T47D (cell line): ENCODE data around the gene RRBP1.

ENCODE experiments used
- DNase-seq, 2 experiments: peaks; one replicate each; pipeline versions ENCODE4 v3.0.0 to v3.0.0-alpha.2; 2011 to 2012; ENCODE audit warnings: low read depth in 1 of 2, low spot score in 1 of 2
- JUND ChIP-seq: IDR thresholded peaks from 2 replicates; pipeline ENCODE4 v1.6.1; 2012; ENCODE audit warnings: low read depth
- in situ Hi-C: cut with HindIII; loops from 2 replicates; pipeline ENCODE4 v1.10.0; 2016; ENCODE audit warnings: low sequenced_read_pairs, low pct_unique_long_range_greater_than_20kb

The RRBP1 gene

DNA sequence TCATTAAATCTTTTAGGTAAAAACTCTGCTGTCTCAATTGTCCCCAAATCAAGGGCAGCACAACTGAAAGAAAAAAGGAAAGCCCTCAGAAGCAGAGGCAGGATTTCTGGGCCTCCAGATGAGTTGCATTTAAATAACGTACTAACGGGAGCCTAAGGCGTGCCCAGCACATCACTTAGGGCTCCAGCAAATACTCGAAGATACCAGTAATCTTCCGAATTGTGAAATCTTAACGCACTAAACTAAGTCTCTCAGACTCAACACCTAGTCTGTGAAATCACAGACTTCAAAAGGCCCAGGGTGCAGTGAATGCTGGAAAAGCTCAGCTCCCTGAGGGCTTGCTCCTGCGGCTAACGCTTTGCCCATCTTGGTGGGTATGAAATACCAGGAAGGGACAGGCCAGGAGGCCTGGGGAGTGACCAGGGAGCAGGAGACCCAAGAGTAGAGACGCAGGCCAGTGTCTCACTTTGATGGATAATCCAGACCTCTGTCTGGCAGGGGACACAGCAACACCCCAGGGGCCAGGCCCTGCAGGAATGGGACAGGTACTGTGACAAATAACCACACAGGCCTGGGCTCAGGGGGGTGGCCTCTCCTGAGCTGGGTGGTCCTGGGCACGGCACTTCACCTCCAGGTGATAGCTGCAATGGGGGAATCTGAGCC, 36.4 kb downstream of the RRBP1 start:
- in situ Hi-C loops = no loop called here
- no peak for TF ChIP-seq JUND

DNA sequence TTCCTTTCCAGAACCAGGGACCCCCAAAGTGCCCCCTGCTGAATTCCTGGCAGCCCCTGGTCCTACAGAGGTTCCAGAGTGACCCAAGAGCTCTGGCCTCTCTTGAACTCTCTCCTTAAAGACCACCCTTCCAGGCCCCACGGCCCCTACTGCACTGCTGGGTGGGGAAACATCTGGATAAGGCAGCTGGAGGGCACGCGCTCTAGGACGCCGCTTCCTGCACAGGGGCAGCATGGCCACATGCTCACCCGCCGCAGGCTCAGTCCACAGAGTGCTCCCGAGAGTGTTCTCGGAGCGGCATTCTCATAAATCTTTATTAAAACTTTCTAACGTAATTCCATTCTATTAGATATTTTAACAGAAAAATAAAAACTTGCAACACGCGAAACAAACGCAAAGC, 37.0 kb downstream of the RRBP1 start:
- in situ Hi-C loops = no loop called here
- TF ChIP-seq JUND = no peak
- no peak for DNase-seq

More for the DNA sequence above, 36.4 kb downstream of the RRBP1 start:
- DNase-seq = no peak

DNA sequence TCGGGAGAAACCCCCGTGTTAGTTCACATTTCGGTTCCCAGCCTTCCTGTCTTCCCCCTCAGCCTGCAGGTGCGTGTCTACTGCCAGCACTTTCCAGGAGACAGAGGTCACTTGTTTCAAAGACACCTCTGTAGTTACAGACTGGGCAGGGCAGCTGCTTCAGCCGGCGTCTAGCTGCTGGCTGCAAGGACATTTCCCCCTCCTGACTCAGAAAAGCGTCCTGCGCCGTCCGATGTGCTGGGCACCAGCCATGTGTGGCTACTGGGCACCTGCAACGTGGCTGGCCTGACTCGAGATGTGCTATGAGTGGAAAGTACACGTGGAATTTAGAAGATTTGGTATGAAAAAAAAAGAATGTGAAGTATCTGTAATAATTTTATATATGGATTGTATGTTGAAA, 37.6 kb downstream of the RRBP1 start:
- no peak for DNase-seq
- TF ChIP-seq JUND = no peak
- in situ Hi-C loops = no loop called here

DNA sequence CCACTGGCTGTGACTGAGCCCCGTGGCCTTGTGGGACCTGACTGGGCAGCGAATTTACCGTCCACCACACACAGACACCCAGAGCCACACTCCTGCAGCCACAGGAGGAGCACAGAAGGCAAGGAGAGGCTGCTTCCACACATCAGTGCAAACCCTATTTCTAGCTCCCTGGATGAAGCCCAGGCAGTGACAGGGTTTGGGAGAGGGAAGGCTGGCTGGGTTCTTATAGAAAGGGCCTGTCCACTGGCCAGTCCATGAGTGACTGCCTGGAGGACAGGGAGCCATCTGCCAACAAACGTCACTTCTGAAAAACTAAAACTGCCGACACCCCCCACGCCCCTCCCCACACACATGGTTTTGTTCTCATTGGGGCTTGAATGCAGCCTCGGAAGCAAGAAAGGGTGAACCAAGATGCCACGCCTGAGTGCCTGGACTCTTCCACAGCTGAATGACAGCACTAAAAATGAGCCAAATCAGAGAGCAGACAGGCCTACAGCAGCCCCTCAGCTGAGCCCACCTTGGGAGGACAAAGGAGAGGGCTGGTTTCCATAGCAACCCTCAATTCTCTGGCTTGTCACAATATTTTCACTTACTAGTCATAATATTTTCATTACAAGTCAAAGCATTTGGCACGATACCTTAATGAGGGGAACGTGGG, 38.4 kb downstream of the RRBP1 start:
- DNase-seq = no peak
- TF ChIP-seq JUND = no peak
- in situ Hi-C loops = no loop called here

DNA sequence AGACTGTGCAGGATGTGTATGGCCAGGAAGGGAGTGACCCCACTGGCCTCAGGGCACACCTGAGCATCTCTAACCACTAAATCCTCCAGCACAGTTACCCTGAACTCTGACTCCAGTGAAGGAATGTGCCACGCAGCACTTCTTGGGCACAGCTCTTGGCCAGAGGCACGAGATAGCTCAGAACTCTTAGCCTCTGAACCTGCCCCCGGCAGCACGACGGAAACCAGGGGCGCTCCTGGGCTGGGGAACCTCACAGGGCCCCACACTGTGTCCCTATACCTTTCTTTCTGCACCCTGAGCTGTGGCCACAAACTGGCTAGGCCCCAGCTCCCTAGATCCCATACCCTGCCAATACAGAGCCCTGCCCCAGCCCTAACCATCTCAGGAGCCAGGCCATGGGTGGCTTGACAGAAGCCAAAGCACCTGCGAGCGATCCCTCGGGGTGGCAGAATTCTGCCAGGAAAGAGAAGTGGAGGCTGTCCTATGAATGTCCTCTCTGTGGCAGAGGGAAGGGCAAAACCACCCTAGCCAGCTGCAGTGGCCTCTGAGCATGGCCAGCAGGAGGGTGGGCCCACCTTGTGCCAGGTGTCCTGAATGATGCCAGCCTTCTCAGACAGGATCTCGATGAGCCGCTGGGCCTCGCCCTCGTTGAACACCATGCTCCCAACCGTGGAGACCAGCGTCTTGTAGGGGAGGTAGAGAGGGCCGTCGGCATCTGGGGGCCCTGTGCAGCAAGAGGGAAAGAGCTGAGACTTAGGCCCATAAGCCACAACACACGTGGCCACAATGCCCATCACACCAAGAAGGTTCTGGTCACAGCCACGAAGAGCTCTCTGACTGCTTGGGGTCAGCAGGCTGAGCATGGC, 39.4 kb downstream of the RRBP1 start:
- in situ Hi-C loops = no loop called here
- no peak for DNase-seq
- no peak for TF ChIP-seq JUND

DNA sequence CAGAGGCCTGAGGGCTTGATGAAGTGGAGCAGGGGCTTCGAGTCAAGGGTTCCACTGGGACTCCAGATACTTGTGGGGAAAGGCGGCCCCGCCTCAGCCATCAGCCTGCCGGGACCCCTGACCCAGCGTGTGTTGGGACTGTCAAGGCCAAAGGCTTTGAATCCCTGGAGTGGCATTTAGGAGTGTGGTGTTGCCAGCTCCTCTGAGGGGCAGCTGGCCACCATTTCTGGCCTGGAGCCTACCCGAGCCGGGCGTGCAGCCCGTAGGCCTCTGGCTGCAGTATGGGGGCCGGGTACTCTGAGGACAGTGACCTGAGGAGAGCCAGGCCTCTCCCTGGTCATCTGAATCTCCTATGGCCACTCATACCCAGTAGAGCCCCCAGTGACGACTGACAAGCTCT, 40.0 kb downstream of the RRBP1 start:
- DNase-seq = no peak
- in situ Hi-C loops = no loop called here
- no peak for TF ChIP-seq JUND

DNA sequence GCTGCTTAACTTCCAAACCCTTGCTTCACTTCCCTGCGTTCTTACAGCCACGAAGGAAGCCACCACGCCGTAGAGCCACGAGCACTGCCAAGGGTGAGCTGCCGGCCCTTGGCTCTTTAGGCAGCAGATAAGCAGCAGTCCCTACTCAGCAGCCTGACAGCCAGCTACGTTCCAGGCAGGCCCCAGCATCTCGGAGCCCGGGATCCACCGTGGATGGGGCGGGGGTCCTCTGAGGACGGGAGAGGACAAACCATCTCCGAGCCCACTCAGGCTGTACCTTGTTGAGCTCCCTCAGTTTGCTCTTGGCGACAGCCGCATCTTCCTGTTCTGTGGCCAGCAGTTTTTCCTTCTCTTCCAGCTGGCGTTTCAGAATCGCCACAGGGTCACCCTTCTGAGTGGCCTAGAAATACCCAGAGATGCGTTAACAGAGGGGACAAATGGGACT, 40.5 kb downstream of the RRBP1 start:
- TF ChIP-seq JUND = no peak
- no peak for DNase-seq
- in situ Hi-C loops = no loop called here

DNA sequence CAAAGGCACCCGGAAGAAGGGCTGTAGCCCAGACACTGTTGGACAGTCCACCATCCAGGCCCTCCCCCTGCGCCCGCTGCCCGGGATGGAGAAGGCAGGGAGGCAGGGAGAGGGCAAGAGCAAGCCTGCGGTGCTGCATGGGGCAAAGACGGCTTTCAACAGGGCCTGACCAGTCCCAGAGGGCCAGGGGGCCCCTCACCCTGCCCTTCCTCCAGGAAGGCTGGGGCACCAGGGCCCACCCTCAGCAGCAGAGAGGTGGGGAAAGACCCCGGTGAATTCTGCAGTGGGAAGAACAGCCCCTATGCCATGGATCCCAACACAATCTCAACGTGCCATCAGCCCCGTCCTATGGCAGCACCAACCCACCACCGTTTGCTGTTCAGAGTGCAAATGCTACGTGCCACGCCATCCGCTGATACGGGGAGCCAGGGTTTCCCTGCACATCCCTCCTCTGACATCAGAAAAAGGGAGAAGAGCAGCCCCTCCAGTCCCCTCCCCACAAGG, 41.1 kb downstream of the RRBP1 start:
- TF ChIP-seq JUND = no peak
- in situ Hi-C loops = no loop called here
- DNase-seq = no peak

DNA sequence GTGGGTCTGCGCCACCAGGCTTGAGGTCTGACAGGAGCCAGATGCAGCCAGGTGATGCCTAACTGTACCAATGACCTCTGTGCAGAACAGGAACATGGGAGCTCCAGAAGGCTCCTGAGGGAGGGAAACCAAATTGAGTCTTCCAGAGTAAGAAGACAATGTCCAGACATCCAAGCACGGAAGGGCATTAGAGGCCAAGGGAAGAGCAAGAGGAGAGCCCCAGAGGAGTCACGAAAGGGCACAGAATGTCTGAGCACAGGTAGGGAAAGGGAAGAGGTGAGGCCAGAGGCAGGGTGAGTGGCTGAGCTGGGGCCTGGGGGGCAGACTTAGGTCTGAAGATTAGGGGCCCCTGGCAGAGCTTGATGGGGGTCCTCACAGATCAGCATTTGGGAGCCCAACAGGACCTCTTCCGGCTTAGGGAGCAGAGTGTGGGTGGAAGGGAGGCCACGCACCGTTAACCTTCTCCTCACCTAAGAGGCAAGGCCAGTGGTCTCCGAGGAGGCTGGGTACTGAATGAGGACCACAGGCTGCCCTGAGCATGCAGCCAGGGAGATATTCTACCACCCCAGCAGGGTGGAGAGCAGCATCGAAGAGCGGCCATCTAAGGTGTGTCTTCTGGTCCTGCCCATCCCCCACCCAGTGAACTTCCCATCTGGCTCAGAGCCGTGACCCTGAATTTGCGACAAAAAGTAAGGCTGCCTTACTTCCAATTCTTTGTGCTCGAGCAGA, 41.7 kb downstream of the RRBP1 start:
- in situ Hi-C loops = no loop called here
- no peak for TF ChIP-seq JUND
- no peak for DNase-seq

DNA sequence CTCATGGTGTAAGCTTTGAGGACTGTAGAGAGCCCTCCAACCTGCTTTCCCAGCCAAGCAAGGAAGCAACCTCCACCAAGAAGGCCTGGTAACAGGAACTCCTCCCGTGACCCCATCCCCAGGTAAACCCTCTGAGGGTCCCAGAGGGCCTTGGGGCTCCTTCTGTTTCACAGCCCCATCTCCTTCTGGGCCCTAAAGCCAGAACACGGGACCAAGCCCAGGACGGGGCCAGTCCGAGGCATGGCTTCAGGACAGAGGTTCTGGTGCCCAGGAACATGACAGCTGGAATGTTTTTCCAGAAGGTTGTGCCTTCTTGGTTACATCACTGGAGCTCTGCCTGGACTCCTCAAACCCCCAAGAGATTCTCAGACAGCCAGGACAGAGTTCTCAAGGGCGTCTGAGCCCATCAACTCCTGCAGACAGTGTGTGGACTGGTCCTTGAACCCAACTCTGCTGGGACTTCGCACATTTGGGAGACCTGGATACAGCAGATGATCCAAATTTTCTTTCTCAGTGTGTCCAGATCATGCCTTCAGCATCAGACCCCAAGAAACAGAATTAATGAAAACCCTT, 43.1 kb downstream of the RRBP1 start:
- in situ Hi-C loops = no loop called here
- no peak for TF ChIP-seq JUND

DNA sequence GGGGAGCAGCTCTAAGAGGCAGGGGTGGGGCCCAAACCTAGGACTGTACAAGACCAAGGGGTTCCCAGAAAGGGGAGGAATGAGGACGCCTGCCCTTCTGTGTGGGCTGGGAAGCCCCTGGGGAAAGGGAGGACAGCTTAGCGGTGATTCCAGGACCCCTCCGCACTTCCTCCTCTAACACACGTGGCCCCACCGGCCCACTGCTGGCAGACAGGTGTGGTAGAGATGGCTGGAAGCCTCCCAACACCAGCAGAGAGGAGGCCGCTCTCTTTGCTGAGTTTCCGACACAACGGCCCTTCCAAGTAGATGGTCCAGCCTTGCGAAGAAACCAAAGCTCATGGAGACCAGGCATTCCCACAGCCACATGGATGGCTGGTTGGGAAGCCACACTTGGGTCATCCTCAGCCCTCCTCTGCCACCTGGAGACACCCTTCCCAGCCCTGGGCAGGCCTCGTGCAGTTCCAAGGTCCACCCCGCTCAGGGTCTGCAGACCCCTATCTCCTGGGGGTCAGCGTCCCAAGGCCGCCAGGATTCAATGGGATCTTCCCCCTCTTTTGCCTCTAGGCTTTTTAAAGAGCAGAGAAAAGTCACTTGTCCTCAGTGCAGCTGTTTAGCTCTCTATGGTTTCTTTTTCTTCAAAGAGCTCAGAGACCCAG, 43.9 kb downstream of the RRBP1 start:
- no peak for DNase-seq
- no peak for TF ChIP-seq JUND
- in situ Hi-C loops = no loop called here

More for the DNA sequence above, 43.1 kb downstream of the RRBP1 start:
- no peak for DNase-seq
